CD4-positive, alpha-beta memory T cell (primary cell): ENCODE results near the gene JDP2. TPM values are rescaled to one million over a fixed set of nuclear protein-coding genes. Genes with fewer than 3 reads are reported as not detected.

Experiments used
- CTCF ChIA-PET: fragments of 350-600 bp; sonication (Branson Sonifier 250); formaldehyde crosslinking; loops from one replicate; lab custom pipeline; 2021; ENCODE audit warnings: inconsistent platforms; ENCODE audit not compliant: partially characterized antibody; lab: Charles Lee
- POLR2A ChIA-PET: fragments of 350-600 bp; sonication (Branson Sonifier 250); formaldehyde crosslinking; loops from one replicate; lab custom pipeline; 2021; ENCODE audit not compliant: partially characterized antibody; lab: Charles Lee
- DNase-seq, 5 donors: peaks; one replicate each; pipeline versions ENCODE4 v3.0.0 to v3.0.0-alpha.2; 2020 to 2022; ENCODE audit warnings: mixed read lengths in 1 of 5
- H3K27ac ChIP-seq: one replicate; pipeline ENCODE4 v1.7.0; 2013; ENCODE audit warnings: low read depth, low read length
- H3K27me3 ChIP-seq: 2 replicates; pipeline ENCODE4 v1.7.0; 2013; ENCODE audit warnings: mild to moderate bottlenecking, low read length, moderate library complexity; ENCODE audit not compliant: insufficient read depth
- H3K36me3 ChIP-seq: 2 replicates; pipeline ENCODE4 v1.7.0; 2013; ENCODE audit warnings: mild to moderate bottlenecking, low read length, moderate library complexity; ENCODE audit not compliant: insufficient read depth
- H3K4me1 ChIP-seq: 2 replicates; pipeline ENCODE4 v1.7.0; 2013; ENCODE audit warnings: mild to moderate bottlenecking, low read length, moderate library complexity; ENCODE audit not compliant: insufficient read depth
- H3K4me3 ChIP-seq, 2 donors: one replicate each; pipeline ENCODE4 v1.7.0; 2013; ENCODE audit warnings: low read length in 2 of 2, mild to moderate bottlenecking in 1 of 2
- H3K9me3 ChIP-seq, 2 donors: one replicate each; pipeline ENCODE4 v1.7.0; 2013; ENCODE audit warnings: low read length in 2 of 2, control low read depth in 1 of 2; ENCODE audit not compliant: control insufficient read depth in 1 of 2
- H3K27ac Mint-ChIP-seq, 7 donors: one replicate each; pipeline ENCODE4 v1.8.0; 2020 to 2021; ENCODE audit warnings: mixed read lengths in 7 of 7, mild to moderate bottlenecking in 6 of 7, inconsistent platforms in 3 of 7, moderate library complexity in 3 of 7
- H3K27me3 Mint-ChIP-seq, 2 donors: one replicate each; pipeline ENCODE4 v1.8.0; 2020 to 2021; ENCODE audit warnings: mixed read lengths in 2 of 2
- H3K36me3 Mint-ChIP-seq, 2 donors: one replicate each; pipeline ENCODE4 v1.8.0; 2020 to 2021; ENCODE audit warnings: mixed read lengths in 2 of 2, inconsistent platforms in 1 of 2, mild to moderate bottlenecking in 1 of 2
- H3K4me1 Mint-ChIP-seq, 4 donors: one replicate each; pipeline ENCODE4 v1.8.0; 2020 to 2021; ENCODE audit warnings: mixed read lengths in 4 of 4, mild to moderate bottlenecking in 1 of 4
- H3K4me3 Mint-ChIP-seq, 8 donors: one replicate each; pipeline ENCODE4 v1.8.0; 2020 to 2021; ENCODE audit warnings: mixed read lengths in 8 of 8, mild to moderate bottlenecking in 7 of 8, moderate library complexity in 6 of 8, inconsistent platforms in 3 of 8
- H3K9me3 Mint-ChIP-seq, 8 donors: one replicate each; pipeline ENCODE4 v1.8.0; 2020 to 2021; ENCODE audit warnings: mixed read lengths in 8 of 8, mild to moderate bottlenecking in 5 of 8, inconsistent platforms in 3 of 8, moderate library complexity in 1 of 8
- intact Hi-C: fragments of 100-400 bp; cut with micrococcal nuclease; formaldehyde crosslinking; loops from one replicate; pipeline ENCODE4 v1.15.1; 2023
- polyA plus RNA-seq, 2 donors: library from polyadenylated mRNA; unstranded; fragments of 300-500 nt; fragmentation: Illumina TruSeq; gene quantifications; one replicate each; pipeline ENCODE4 v1.2.3, GENCODE V29; 2021
- total RNA-seq, 2 experiments: library from RNA; stranded (reverse); gene quantifications; one replicate each; pipeline ENCODE4 v1.2.3, GENCODE V29; 2021

JDP2 gene
- total and polyA plus RNA-seq, 4 experiments from 2014 or later: 0.20 to 0.79 (median 0.78) TPM; not detected in 1

- Histone ChIP-seq H3K9me3 (no peaks in the 10 kb centered on the region), H3K27me3 (no peaks in the 10 kb centered on the region), H3K36me3 (no peaks in the 10 kb centered on the region), H3K4me1 (no peaks in the 10 kb centered on the region), H3K4me3 (no peak overlapping the region), H3K27ac (no peak overlapping the region)
- DNase-seq: no peak
- CTCF ChIA-PET: interaction anchor here (1.0 to 2.1 kb wide), 4 partner anchors 10 to 62 kb away, joined by 4 to 6 read pairs (median 5); no protein-coding TSS in a partner anchor
- POLR2A ChIA-PET: interaction anchor here (0.9 to 1.3 kb wide), 2 partner anchors 31 to 79 kb away, joined by 3 read pairs; partner anchors contain the start of gene FLVCR2
- Mint-ChIP-seq H3K27me3 (no peaks in the 10 kb centered on the region), H3K27ac (no peak overlapping the region), H3K9me3 (peaks cover 0 to 2% (median 0%) of the 10 kb centered on the region in 8 donors), H3K36me3 (no peaks in the 10 kb centered on the region), H3K4me3 (no peak overlapping the region), H3K4me1 (peaks cover 1 to 9% (median 5%) of the 10 kb centered on the region in 4 donors)
- intact Hi-C loops: no loop called here
These were observed 71.5 kb downstream of the JDP2 start for GRCh38 chr14:75499084-75499875.

- H3K9me3 Mint-ChIP-seq: peaks cover 0 to 5% (median 2%) of the 10 kb centered on the region in 8 donors
- H3K27me3 Mint-ChIP-seq: no peaks in the 10 kb centered on the region
- no peak overlapping the region for H3K27ac Mint-ChIP-seq
- H3K4me3 ChIP-seq: no peak overlapping the region
- H3K4me1 ChIP-seq: no peaks in the 10 kb centered on the region
- peaks cover 1 to 9% (median 5%) of the 10 kb centered on the region in 4 donors for H3K4me1 Mint-ChIP-seq
- no peaks in the 10 kb centered on the region for H3K36me3 ChIP-seq
- H3K4me3 Mint-ChIP-seq: no peak overlapping the region
- POLR2A ChIA-PET: no interaction called here
- CTCF ChIA-PET: interaction anchor here (1.5 kb wide), 1 partner anchor 10 kb away, joined by 3 read pairs; no protein-coding TSS in a partner anchor
- intact Hi-C loops: no loop called here
- no peaks in the 10 kb centered on the region for H3K36me3 Mint-ChIP-seq
- no peaks in the 10 kb centered on the region for H3K27me3 ChIP-seq
- H3K9me3 ChIP-seq: no peaks in the 10 kb centered on the region
- no peak overlapping the region for H3K27ac ChIP-seq
- DNase-seq: no peak
These were observed 73.3 kb downstream of the JDP2 start for GRCh38 chr14:75501080-75501479.

- Mint-ChIP-seq H3K27me3 (no peaks in the 10 kb centered on the region), H3K4me1 (peaks cover 0 to 1% (median 0%) of the 10 kb centered on the region in 4 donors), H3K9me3 (peaks cover 0 to 12% (median 6%) of the 10 kb centered on the region in 8 donors), H3K36me3 (no peaks in the 10 kb centered on the region), H3K27ac (no peak overlapping the region), H3K4me3 (no peak overlapping the region)
- CTCF ChIA-PET: no interaction called here
- no peaks in the 10 kb centered on the region for H3K27me3 ChIP-seq
- POLR2A ChIA-PET: no interaction called here
- intact Hi-C loops: no loop called here
- H3K9me3 ChIP-seq: no peaks in the 10 kb centered on the region
- no peak for DNase-seq
- H3K4me3 ChIP-seq: no peak overlapping the region
- no peaks in the 10 kb centered on the region for H3K4me1 ChIP-seq
- H3K36me3 ChIP-seq: no peaks in the 10 kb centered on the region
- no peak overlapping the region for H3K27ac ChIP-seq
These were observed 76.6 kb downstream of the JDP2 start for GRCh38 chr14:75504411-75504810.

- Mint-ChIP-seq H3K4me1 (peaks cover 0 to 1% (median 0%) of the 10 kb centered on the region in 4 donors), H3K27me3 (no peaks in the 10 kb centered on the region), H3K4me3 (no peak overlapping the region), H3K9me3 (peaks cover 0 to 32% (median 16%) of the 10 kb centered on the region in 8 donors), H3K27ac (no peak overlapping the region), H3K36me3 (peaks cover 2 to 9% of the 10 kb centered on the region in 2 donors)
- Histone ChIP-seq H3K4me1 (no peaks in the 10 kb centered on the region), H3K27ac (no peak overlapping the region), H3K9me3 (peaks cover 0 to 12% of the 10 kb centered on the region in 2 donors), H3K36me3 (no peaks in the 10 kb centered on the region), H3K4me3 (no peak overlapping the region), H3K27me3 (no peaks in the 10 kb centered on the region)
- ChIA-PET CTCF (interaction anchor here (1.4 to 1.5 kb wide), 3 partner anchors 15 to 54 kb away, joined by 4 to 7 read pairs (median 5); partner anchors contain the start of gene BATF), POLR2A (no interaction called here)
- intact Hi-C loops: no loop called here
- DNase-seq: no peak
These were observed 79.1 kb downstream of the JDP2 start for GRCh38 chr14:75506930-75507329.

GRCh38 chr14:75510547-75510946 is 82.7 kb downstream of the JDP2 start:
- H3K9me3 ChIP-seq: peaks cover 0 to 16% of the 10 kb centered on the region in 2 donors
- no peaks in the 10 kb centered on the region for H3K27me3 ChIP-seq
- POLR2A ChIA-PET: interaction anchor here (6.9 kb wide), 1 partner anchor 14 kb away, joined by 69 read pairs; the partner anchor contains the start of gene BATF
- CTCF ChIA-PET: no interaction called here
- Mint-ChIP-seq H3K27me3 (no peaks in the 10 kb centered on the region), H3K36me3 (peaks cover 2 to 9% of the 10 kb centered on the region in 2 donors), H3K9me3 (peaks cover 0 to 37% (median 17%) of the 10 kb centered on the region in 8 donors), H3K4me3 (no peak overlapping the region), H3K27ac (no peak overlapping the region), H3K4me1 (peaks cover 12 to 23% (median 17%) of the 10 kb centered on the region in 4 donors)
- DNase-seq: no peak
- intact Hi-C loops: no loop called here
- no peak overlapping the region for H3K4me3 ChIP-seq
- H3K27ac ChIP-seq: no peak overlapping the region
- H3K36me3 ChIP-seq: no peaks in the 10 kb centered on the region
- H3K4me1 ChIP-seq: peaks cover 19% of the 10 kb centered on the region

GRCh38 chr14:75511201-75511600 is 83.4 kb downstream of the JDP2 start:
- peaks cover 19 to 30% (median 23%) of the 10 kb centered on the region in 4 donors for H3K4me1 Mint-ChIP-seq
- H3K27me3 Mint-ChIP-seq: no peaks in the 10 kb centered on the region
- Histone ChIP-seq H3K36me3 (no peaks in the 10 kb centered on the region), H3K27me3 (no peaks in the 10 kb centered on the region), H3K4me1 (peaks cover 26% of the 10 kb centered on the region), H3K4me3 (no peak overlapping the region), H3K9me3 (peaks cover 0 to 16% of the 10 kb centered on the region in 2 donors), H3K27ac (no peak overlapping the region)
- POLR2A ChIA-PET: interaction anchor here (6.9 kb wide), 1 partner anchor 13 kb away, joined by 69 read pairs; the partner anchor contains the start of gene BATF
- H3K27ac Mint-ChIP-seq: no peak overlapping the region
- no peak for DNase-seq
- H3K4me3 Mint-ChIP-seq: no peak overlapping the region
- CTCF ChIA-PET: interaction anchor here (1.0 to 8.8 kb wide), 3 partner anchors 8 to 51 kb away, joined by 3 to 105 read pairs (median 3); no protein-coding TSS in a partner anchor
- peaks cover 0 to 32% (median 16%) of the 10 kb centered on the region in 8 donors for H3K9me3 Mint-ChIP-seq
- intact Hi-C loops: no loop called here
- H3K36me3 Mint-ChIP-seq: peaks cover 2 to 9% of the 10 kb centered on the region in 2 donors
